Sciatic nerve (tissue), 2 donors: ENCODE results near the gene GPX7. TPM values are rescaled to one million over a fixed set of nuclear protein-coding genes. Genes with fewer than 3 reads are reported as not detected.

Experiments
- ATAC-seq: fragments of 200-7000 bp; cut with Tn5 transposase; one replicate; pipeline ENCODE4 v1.9.1; 2020; ENCODE audit warnings: mild to moderate bottlenecking, moderate library complexity
- DNase-seq: peaks from one replicate; pipeline ENCODE4 v3.0.0-alpha.2; 2020; ENCODE audit warnings: low spot score
- intact Hi-C: fragments of 100-400 bp; cut with DNase I; formaldehyde crosslinking; loops from one replicate; pipeline ENCODE4 v1.14.2; 2022
- total RNA-seq: library from RNA; stranded (reverse); fragmentation: NEBNext Ultra II Directional; extraction: Animal tissue kit (Norgen Biotek cat#: 25700); gene quantifications from one replicate; pipeline ENCODE4 v1.2.1, GENCODE V29; 2021
- donor health status: DM: no; HTN: no; CAD: no.
- donor health status: DM: no; HTN: no; CAD: no.

GPX7 gene
- total RNA-seq, 1 donor from 2014 or later = 12.2 TPM

DNA sequence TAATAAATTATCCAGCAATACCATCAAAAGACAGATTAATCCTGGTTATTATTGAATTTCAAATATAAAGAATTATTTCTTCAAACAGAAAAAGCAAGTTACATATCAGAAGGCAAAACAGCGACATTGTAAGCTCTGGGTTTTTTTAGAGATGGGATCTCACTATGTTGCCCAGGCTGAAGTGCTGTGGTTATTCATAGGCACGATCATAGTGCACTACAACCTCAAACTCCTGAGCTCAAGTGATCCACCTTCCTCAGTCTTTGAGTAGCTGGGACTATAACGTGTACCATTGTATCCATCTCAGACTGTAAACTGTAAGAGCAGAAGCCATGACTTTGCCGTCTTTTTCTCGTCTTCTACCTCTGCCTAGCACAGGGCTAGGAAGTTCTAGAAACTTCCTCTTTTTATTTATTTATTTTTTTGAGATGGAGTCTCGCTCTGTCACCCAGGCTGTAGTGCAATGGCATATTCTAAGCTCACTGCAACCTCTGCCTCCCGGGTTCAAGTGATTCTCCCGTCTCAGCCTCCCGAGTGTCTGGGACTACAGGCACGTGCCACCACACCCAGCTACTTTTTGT is 20.0 kb upstream of the GPX7 start:
- intact Hi-C loops = no loop called here
- DNase-seq (no peak), ATAC-seq (no peak)

DNA sequence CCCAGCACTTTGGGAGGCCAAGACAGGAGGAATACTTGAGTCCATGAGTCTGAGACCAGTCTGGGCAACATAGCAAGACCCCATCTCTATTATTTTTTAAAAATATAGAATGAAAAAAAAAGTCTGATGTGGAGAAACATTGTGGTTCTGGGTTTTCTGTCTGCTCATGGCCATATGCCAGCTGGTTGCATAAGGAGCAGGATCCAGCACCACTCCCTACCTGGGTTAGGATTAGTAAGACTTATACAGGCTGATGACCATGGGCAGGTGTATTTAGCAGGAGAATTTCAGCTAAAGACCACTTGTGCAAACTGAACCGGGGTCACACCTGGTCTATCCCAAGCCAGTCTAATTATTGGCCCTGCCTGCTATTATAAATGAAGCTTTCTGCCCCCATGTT is 16.7 kb upstream of the GPX7 start:
- ATAC-seq (no peak), DNase-seq (no peak)
- intact Hi-C loops = no loop called here

DNA sequence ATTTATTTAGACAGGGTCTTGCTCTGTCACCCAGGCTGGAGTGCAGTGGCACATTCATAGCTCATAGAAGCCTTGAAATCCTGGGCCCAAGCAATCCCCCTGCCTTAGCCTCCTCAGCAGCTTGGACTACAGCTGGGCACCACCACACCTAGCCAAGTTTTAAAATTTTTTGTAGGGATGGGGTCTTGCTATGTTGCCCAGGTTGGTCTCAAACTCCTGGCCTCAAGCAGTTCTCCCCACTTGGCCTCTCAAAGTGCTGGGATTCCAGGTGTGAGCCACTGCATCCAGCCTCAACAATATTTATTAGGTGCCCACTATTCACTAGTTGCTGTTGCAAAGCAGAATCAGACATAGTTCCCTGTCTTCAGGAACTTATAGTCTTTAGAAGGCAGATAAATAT is 14.1 kb upstream of the GPX7 start:
- DNase-seq = no peak
- intact Hi-C loops = no loop called here
- no peak for ATAC-seq

GRCh38 chr1:52588535-52588934 is 13.6 kb upstream of the GPX7 start:
- DNase-seq = no peak
- intact Hi-C loops = no loop called here
- no peak for ATAC-seq

DNA sequence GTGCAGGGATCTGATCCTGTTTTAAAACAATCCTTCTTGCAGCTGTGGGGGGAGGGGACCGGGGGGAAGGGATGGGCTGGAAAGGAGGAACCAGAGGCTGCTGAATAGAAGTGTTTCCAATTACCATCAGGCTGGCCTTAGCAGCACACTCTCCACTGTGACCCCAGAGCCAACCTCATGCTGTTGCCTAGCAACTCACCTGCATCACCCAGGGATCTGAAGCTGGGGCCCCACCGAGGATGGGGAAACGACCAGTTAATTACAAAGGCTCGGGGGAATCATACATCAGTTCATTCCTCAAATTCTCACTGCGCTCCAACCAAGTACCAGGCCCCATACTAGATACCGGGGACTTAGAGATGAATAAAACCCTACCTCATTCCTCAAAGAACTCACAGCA is 11.9 kb upstream of the GPX7 start:
- DNase-seq (no peak), ATAC-seq (no peak)
- intact Hi-C loops = no loop called here

- intact Hi-C loops = no loop called here
- DNase-seq (no peak), ATAC-seq (no peak)
These were observed 9.4 kb upstream of the GPX7 start for GRCh38 chr1:52592637-52593323.

DNA sequence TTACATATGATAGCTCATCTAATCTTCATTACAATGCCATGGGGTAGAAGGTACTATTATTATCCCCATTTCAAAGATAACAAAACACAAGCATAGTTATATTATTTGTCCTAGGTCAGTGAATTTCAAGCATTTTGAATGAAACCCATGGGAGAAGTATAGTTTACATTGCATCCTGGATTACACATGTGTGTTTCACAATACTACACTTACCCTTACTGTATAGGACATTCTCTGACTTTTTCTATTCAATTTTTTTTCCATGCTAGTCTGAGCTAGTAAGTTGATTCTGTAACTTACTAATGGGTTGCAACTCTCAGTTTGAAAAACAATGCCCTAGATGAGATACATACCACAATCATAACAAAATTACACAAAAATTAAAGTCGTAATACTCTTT is 8.7 kb upstream of the GPX7 start:
- no peak for ATAC-seq
- no peak for DNase-seq
- intact Hi-C loops = no loop called here

DNA sequence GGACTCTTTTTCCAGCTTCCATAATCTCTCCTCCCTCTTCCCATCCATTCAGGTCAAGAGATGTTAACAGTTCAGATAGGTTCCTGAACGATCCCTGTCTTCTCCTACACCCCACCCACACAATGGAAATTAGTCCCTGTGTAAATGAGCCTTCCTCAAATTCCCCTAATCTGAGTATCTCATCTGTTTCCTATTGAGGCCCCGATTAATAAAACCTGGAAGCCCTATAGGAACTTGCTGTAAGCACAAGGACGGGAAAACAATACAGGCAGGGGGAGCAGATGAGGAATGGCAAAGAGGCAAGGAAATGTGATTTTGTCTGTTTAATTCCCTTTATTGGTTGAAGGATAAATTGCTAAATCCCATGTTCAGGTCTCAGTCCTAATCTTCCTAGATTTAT is 7.1 kb upstream of the GPX7 start:
- ATAC-seq (no peak), DNase-seq (no peak)
- intact Hi-C loops = no loop called here

- intact Hi-C loops = no loop called here
- ATAC-seq = no peak
These were observed 4.3 kb upstream of the GPX7 start for GRCh38 chr1:52597912-52598311.

GRCh38 chr1:52598729-52599128 is 3.4 kb upstream of the GPX7 start:
- intact Hi-C loops = no loop called here
- DNase-seq (no peak), ATAC-seq (no peak)

More at GRCh38 chr1:52597912-52598311, 4.3 kb upstream of the GPX7 start:
- no peak for DNase-seq

- intact Hi-C loops = no loop called here
- ATAC-seq (no peak), DNase-seq (no peak)
These were observed 2.9 kb upstream of the GPX7 start for GRCh38 chr1:52599236-52599635.

DNA sequence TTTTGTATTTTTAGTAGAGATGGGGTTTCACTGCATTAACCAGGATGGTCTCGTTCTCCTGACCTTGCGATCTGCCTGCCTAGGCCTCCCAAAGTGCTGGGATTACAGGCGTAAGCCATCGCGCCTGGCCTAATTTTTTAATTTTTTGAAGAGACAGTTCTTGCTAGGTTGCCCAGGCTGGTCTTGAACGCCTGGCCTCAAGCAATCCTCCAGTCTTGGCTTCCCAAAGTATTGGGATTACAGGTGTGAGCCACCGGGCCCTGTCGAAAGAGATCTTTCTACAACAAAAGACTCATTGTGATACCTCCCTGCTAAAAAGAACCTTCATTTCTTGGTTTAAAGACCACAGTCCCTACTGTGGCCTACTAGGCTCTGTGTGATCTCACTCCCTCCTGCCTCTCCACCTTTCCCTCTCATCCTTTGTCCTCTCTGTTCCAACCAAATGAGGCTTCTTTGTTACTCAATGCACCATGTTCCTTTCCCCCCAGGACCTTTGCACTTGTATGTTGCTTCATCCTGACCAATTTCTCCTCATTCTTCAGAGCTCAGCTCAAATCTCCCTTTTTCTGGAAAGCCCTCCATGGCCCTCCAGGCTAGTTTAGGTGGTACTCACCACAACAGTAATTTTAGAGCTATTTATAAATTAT is 1.5 kb upstream of the GPX7 start:
- ATAC-seq (no peak), DNase-seq (no peak)
- intact Hi-C loops = no loop called here

DNA sequence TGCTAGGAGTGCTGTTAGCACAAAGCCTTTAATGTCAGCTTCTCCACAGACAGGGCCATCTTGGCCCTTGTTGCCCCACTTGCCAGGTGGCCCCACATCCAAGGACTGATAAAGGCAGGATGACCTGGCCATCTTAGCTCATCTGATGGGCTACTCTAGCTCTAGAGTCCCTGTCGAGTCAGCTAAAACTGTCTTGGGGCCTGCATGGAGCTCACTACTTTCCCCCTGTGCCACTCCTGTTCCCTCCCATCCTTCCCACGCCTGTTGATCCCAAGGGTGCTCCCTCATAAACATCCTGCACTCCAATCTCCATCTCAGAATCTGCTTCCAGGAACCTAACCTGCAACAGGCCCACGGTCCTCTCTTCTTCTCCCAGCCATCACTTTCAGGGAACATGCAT is 652 bp upstream of the GPX7 start:
- intact Hi-C loops = no loop called here
- DNase-seq (no peak), ATAC-seq (no peak)

GRCh38 chr1:52602856-52603600 is 857 bp downstream of the GPX7 start:
- peak; percentile 46 for ATAC-seq
- no peak for DNase-seq
- intact Hi-C loops = no loop called here

DNA sequence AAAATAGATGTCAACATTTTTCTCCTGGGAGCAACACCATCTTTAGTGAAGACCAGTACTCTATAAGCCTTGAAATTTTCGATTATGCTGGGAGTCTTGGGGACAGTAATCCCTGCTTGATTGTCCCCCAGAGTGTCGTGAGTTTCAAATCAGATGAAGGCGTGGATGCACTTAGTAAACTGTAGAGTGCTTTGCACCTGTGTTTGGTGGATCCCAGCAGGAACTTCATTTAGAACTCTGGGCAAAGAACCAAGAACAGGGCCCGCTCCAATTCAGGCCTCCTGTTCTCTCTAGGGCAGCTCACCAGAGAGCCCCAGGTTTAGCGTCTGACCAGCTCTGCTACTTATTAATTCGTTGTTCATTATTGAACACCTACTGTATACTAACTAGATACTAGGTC is 1.5 kb downstream of the GPX7 start:
- DNase-seq = no peak
- ATAC-seq = no peak
- intact Hi-C loops = no loop called here

GRCh38 chr1:52604063-52604770 is 2.0 kb downstream of the GPX7 start:
- intact Hi-C loops = no loop called here
- ATAC-seq (no peak), DNase-seq (no peak)

- ATAC-seq (no peak), DNase-seq (no peak)
These were observed 11.6 kb downstream of the GPX7 start for GRCh38 chr1:52613636-52614373.

GRCh38 chr1:52614671-52615070 is 12.5 kb downstream of the GPX7 start:
- DNase-seq (no peak), ATAC-seq (no peak)
- intact Hi-C loops = no loop called here

More at GRCh38 chr1:52613636-52614373, 11.6 kb downstream of the GPX7 start:
- intact Hi-C loops = no loop called here
